GM21737 (cell line): Measurements from ENCODE around the gene PTPDC1.

Experiments
- ATAC-seq: cut with Tn5 transposase; IDR thresholded peaks from one replicate; pipeline ENCODE4 v1.9.1; 2021; ENCODE audit warnings: mild to moderate bottlenecking, moderate library complexity; ENCODE audit not compliant: unreplicated experiment

The PTPDC1 gene

DNA sequence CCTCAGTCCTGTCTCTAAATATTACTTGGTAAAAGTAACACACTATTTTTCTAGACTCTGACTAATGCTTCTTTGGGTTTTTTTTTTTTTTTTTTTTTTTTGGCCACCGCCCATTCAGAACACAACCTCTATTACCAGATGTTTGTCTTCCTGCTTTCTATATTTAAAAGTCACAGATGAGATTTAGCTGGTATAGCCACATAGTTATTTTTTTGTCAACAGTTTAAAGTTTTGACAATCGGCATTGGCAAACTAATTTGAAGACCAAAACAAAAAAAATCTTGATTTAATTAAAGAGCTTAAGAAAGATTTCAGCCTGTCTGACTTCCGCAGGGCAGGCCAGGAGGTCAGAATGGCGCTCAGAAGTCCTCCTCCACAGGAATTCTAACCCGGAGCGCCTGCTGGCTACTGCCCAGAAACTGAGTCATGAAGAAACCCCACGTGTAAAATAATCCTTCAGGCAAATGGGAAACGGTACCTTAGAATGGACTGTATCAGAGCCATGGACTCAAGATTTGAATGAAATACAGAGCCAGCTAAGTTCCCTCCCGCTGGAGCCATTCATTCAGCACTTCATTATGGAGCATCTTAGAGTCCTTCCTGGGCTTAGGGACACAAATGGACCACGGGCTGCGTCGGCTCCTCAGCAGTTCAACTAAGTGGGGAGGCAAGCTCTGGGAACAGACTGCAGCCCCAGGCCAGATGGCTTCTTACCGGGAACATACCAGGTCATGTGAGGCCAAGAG is 55.6 kb downstream of the PTPDC1 start:
- ATAC-seq, result no peak

DNA sequence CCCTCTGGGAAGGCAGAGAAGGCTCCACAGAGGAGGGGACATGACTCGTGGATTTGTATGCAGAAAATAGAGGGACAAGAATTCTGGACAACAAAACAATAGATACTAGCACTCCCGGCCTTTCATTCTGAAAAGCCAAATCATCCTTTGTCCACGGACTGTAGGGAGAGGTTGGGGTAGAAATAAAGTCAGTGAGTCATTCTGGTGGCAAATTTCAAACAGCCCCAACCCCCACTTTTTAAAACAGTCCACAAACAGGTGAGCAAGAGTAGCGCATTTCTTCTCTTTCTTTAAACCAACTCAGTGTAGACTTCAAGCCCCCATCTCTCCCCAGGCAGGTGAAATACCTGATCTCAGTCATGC is 56.1 kb downstream of the PTPDC1 start:
- ATAC-seq, result no peak

DNA sequence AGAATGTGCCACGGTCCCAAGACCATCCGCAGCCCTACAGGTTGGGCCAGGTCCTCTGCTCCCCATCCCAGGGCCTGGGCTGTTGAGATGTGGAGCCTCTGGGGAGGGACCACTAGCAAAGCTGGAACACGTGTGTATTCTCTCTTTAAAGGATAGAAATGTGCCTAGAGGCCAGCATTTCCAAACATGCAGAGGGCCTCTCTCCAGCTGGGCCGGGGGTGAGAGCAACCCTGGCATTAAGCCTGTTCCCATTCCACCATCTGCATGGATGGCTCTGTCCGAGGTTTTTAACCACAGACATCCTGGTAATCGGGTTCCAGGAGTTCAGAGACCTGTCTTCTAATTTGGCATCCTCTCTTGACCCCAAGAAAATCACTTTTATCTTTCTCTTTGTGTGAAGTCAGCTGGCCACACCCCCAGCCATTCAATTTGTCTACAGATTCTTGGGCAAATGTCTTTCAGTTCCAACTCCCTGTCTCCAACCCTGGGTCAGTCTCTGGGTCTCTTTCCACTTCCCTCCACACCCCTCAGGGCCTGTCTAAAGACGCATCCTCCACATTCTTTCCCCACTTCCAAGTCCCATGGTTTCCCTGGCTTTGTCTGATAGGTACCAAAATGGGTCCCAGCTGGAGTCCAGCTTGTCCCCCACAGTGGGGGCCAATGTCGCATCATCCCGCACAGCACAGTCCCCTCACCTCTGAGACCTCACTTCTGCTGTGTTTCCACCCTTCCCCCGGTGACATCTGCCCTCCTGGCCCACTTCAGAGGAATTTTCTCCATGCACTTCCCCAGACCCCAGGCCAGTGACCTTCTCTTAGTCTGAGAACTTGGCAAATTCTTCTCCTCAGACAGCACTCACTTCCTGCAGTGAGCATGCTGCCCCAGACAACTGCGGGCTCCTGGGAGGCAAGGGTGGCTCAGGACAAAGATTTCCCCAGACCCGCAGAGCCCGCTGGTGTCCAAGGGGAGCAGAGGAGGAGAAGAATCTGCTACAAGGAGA is 56.8 kb downstream of the PTPDC1 start:
- ATAC-seq, result no peak

DNA sequence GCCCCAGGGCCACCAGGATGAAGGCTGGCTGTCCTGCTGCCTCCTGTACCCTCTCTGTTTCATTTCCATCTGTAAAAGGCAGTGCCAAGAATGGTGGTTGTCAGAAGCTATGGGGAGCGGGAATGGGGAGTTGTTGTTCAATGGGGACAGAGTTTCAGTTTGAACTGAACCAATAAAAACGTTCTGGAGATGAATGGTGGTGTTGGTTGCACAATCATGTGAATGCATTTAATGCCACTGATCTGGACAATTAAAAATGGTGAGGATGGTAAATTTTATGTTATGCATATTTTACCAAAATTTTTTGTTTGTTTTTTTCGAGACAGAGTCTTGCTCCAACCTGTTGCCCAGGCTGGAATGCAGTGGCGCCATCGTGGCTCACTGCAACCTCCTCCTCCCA is 58.1 kb downstream of the PTPDC1 start:
- no peak for ATAC-seq

DNA sequence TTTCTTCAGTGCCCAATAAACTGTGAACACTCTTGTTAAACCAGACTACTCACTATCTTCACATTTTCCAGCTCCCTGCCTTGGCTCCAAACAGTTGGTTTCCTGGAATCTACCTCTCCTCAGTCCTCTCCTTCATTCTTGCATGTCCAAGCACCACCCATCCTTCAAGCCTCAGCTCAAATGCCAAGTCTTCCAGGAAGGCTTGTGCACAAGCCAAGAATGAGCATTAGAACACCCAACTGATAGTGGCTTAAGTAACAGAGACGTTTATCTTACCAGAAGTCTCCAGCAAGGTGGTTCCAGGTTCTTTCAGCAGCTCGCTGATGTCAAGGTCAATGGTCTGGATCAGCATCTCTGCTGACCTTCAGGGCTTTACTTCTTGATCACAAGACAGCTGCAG is 60.1 kb downstream of the PTPDC1 start:
- no peak for ATAC-seq

DNA sequence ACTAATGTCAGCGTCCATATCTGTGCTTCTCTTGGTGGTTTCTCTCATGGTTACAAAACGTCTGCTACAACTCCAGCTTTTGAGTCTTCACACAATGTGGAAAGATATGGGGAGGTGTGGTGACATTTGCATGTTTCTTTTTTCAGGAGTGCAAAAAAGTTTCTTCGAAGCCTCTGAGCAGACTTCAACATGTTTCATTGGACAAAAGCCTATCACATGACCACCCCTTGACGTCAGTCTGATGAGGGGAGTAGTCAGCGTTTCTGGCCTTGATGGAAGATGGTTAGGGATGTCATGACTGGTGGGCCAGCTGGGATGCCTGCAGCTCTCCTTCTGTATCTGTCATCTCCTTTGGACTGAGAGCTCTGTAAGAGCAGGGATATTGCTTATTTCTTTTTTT is 61.4 kb downstream of the PTPDC1 start:
- no peak for ATAC-seq

DNA sequence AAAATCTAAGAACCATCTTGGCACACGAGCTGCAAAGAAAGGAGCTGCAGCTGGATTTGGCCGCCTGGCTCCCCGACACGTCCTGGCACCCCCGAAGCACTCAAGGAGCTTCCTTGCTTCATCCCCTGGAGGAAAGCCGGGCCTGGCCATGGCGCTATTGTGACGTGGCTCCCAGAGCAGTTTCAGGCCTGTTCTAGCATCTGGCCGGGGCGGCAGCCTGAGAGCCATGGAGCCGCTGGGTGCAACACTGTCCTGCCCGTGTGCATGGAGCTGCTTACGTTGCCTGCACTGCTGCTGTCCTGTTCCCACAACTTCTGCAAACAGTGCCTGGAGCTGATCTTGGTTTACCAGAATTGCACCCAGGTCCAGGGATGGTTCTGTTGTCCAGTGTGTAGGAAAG is 63.5 kb downstream of the PTPDC1 start:
- no peak for ATAC-seq

DNA sequence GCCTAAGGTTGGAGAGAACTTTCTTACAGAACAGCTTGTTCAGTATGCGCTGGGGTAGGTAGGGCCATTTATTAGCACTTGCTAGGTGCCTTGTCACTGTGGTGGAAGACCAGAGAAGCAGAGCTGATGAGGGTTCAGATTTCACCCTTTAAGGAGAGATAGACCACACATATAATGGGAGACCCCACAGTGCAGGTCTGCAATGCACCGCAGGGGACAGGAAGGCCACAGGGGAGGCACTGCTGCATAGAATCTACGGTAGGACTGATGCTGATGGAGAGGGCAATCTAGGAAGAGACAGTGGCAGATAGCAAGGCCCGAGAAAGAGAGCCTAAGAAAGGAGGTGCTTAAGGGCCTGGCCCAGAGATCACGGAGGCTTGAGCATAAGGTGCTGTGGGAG is 64.2 kb downstream of the PTPDC1 start:
- no peak for ATAC-seq

DNA sequence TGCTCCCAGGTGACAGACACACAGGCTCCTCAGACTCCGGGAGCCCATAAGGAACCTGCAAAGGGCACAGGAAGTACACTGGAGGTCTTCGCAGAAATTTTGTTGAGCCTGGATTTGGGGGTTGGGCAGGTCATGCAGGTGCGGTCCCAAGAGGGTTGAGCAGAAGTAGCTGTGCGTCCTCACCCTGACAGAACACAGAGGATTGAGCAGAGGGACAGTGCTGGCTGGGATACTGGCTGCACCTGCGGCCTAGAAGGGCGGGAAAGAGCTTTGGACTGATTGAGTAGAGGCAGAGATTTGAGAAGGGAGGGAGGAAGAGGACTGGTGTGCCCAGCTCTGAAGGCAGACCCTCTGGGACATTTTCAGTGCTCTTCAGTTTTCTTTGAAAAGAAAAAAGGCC is 65.4 kb downstream of the PTPDC1 start:
- ATAC-seq, result no peak

DNA sequence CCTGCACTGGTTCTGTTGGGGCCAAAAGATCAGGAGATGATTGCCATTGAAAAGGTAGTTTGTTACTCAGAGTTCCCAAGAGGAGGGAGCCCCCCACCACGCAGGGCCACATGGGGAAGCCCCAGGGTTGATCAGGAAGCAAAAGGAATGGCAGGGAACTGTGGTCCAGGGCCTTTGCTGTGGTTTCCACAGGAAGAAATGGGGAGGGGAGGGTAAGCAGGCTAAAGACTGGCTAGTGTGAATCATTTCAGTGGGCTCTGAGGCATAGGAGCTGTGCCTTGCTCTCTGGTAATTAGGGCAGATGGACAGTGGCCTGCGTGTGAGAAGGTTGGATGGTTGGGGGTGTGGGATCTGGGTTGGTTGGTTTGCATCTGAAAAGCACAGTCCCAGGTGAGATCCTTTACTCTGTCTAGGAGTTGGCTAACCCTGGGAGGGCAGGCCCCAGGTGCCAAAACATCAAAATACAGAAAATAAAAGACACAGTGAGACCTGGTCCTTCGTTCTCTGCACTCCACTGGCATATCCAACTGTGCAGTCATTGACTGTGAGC is 66.1 kb downstream of the PTPDC1 start:
- no peak for ATAC-seq

DNA sequence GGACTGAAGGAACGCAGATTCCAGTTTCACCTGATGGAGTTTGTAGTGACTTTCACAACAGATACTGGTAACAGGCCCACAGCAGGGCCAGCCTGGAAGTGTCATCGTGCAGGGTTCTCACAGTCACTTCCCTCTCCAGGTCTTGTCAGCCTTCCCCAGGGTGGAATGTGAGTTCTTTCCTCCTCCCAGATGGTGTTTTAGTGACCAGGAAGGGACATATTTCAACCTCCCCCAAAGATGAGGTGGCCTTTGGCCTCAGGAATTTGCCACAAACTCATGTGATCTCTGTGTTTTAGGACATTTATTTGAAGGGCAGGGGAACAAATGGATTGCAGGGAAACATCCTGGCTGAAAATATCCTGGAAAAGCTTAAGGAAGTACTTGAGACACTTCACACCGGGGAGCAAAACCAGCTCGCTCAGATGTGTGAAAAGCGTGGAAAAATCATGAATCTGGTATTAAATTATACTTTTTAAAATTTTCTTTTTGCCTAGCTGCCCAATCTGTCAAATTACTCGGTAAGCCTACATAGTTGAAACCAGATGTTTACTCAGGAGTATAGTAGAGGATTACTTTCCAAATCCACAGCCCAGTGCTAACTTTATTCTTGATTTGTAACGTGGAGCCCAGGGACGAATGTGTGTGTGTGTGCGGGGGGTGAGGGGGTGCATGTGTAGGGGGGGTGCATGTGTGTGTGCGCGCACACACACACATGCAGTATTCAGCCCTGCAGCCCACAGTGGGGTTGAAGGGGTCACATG is 66.8 kb downstream of the PTPDC1 start:
- ATAC-seq, result no peak

DNA sequence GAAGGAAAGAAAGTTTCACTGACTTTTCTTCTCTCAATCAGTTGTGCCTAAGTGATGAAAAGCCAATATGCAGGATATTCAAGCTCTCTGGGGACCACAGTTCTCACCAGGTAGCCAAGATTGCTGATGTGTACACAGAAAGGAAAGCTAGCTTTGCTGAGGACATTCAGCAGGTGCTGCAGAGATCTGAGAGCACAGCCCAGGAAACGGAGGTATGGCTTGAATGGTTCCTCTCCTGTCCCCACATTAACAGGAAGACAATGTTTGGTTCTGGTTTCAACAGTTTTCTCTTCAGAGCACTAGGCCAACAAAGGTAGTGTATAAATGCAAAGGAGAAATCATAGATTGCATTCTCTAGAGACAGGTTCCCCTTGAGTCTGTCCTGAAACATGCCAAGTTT is 69.6 kb downstream of the PTPDC1 start:
- ATAC-seq, result no peak

DNA sequence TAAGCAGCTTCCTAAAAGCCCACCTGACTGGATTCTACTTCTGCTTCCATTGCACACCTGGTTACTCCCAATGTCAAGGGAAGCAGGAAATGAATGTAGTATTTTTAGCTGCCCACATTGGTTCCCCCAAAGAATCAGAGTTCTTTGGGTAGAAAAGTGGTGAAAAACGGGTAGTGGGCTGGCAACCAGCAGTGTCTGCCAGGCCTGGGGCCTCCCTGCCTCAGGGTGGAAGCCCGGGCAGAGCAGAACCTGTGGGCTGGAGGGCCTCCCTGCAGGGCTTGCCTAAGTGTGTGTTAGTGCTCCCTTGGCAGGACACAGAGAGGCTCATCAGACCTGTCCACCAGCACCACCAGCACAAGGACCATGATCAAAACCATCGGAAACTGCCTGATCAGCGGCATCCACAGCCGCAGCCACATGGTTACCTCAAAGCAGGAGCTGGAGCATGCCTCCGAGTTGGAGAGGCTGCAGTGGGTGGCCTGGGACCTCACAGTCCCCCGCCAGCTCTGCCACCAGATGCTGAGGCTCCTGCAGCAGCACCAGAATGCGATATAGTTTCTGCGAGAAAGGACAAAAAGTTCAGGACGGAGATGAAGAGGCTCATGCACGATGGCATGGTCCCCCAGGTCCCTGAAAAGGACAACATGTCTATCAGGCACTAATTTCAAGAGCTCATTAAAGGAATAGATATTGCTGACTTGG is 72.2 kb downstream of the PTPDC1 start:
- ATAC-seq, result no peak

DNA sequence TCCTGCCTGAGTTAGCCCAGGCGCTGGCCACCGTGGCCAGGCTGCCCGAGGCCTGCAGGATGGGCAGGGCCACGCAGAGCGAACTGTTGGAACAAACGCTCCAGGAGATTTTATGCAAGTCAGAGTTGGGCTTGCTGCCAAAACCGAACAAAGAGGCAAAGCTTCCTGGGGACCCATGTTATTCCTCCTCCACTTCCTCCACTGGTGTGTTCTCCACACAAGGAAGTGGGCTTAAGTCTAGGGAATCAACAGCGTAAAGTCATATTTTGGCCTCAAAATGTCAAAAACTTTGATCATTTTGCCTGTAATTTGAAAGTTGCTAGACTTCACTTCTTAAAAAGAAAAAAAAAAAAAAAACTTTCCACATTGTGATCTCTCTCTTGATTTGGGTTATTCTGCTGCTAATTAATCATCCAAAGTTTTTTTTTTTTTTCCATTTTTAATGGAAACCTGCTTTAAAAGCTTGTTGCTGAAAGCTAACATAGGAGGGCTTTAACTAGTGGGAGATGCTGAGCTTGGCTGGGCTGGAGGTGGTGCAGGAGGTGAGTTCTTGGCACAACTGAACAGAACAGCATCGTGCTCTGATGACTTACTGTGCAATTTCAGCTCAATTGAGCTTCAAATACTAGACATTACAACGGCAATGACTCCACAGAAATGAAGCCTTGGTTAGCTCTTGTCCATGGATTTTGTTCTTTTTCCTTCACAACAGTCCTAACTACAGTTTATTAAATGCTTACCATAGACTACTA is 73.0 kb downstream of the PTPDC1 start:
- ATAC-seq, result no peak
